GM18520 (cell line): ENCODE measurements around the gene PRCD.

Source experiments
- ATAC-seq: cut with Tn5 transposase; IDR thresholded peaks from one replicate; pipeline ENCODE4 v1.9.1; 2021; ENCODE audit not compliant: unreplicated experiment

Gene PRCD

GRCh38 chr17:76538281-76538931 is 1.4 kb upstream of the PRCD start:
- no peak for ATAC-seq

- ATAC-seq = no peak
Measured at GRCh38 chr17:76538941-76539570, 788 bp upstream of the PRCD start.

GRCh38 chr17:76540381-76541300 is 797 bp downstream of the PRCD start:
- ATAC-seq = no peak

- no peak for ATAC-seq
Measured at GRCh38 chr17:76541739-76542454, 2.1 kb downstream of the PRCD start.

- ATAC-seq = no peak
Measured at GRCh38 chr17:76542566-76542971, 2.7 kb downstream of the PRCD start.

- no peak for ATAC-seq
Measured at GRCh38 chr17:76542984-76543383, 3.1 kb downstream of the PRCD start.

GRCh38 chr17:76543482-76543825 is 3.6 kb downstream of the PRCD start:
- no peak for ATAC-seq

- no peak for ATAC-seq
Measured at GRCh38 chr17:76543826-76544545, 4.1 kb downstream of the PRCD start.

GRCh38 chr17:76544546-76545365 is 4.9 kb downstream of the PRCD start:
- ATAC-seq = no peak

GRCh38 chr17:76545918-76546555 is 6.2 kb downstream of the PRCD start:
- ATAC-seq = no peak

GRCh38 chr17:76546556-76547182 is 6.8 kb downstream of the PRCD start:
- no peak for ATAC-seq

- ATAC-seq = no peak
Measured at GRCh38 chr17:76547183-76547641, 7.4 kb downstream of the PRCD start.

GRCh38 chr17:76547642-76548202 is 7.9 kb downstream of the PRCD start:
- no peak for ATAC-seq

- no peak for ATAC-seq
Measured at GRCh38 chr17:76548378-76549214, 8.8 kb downstream of the PRCD start.

GRCh38 chr17:76549215-76549518 is 9.3 kb downstream of the PRCD start:
- ATAC-seq = no peak

- no peak for ATAC-seq
Measured at GRCh38 chr17:76549539-76549938, 9.7 kb downstream of the PRCD start.

GRCh38 chr17:76550712-76551615 is 11.1 kb downstream of the PRCD start:
- no peak for ATAC-seq
